Erythroblast (primary cell): Measurements from ENCODE around the gene YBX1.
"Not testable (repeated sequence)": the region's sequence is repeated elsewhere in the genome, so short reads cannot be mapped to it uniquely, and the experiment has no call there.

Source experiments
- DNase-seq, 2 experiments: peaks; one replicate each; lab custom pipeline; 2025; lab: John Stamatoyannopoulos, UW
- GATA1 ChIP-seq: IDR thresholded peaks from 2 replicates; pipeline ENCODE4 v1.6.1; 2011; ENCODE audit warnings: low read depth, mild to moderate bottlenecking, control low read depth, low read length, moderate library complexity
- POLR2A ChIP-seq: IDR thresholded peaks from 2 replicates; pipeline ENCODE4 v1.6.1; 2011; ENCODE audit warnings: mild to moderate bottlenecking, low read length

Gene YBX1

DNA sequence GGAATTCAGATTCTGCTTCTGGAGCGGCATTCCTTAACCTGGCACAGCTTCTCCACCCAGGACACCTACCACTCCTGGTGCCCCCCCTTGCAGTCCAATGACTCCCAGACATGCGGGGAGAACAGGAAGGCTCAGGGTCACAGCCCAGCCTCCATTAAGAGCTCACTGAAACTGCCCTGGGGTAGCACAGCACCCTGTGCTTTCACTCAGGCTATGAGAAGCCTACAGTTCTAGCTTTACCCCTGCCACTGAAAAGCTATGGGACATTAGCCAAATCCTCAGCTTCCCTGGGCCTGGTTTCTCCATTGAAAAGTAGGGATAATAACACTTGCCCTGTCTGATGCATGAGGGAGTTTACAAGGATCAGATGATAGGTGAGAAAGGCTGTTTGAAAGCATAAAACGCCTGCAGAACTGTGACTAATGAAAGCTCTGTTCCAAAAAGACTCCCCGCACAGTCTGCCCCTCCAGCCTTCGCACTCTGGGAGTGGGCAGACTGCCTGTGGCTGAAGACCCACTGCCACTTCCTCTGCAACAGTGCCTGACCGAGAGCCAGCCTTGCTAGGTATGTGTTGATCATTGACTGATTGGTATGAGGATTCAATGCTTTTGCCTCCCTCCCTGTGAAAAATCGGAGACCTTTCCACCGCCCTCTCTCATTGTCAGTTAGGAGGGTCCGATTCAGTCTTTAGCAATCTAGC is 60.5 kb downstream of the YBX1 start:
- TF ChIP-seq POLR2A: no peak
- TF ChIP-seq GATA1: no peak
- no peak for DNase-seq

GRCh38 chr1:42743317-42744147 is 61.3 kb downstream of the YBX1 start:
- no peak for DNase-seq
- no peak for TF ChIP-seq POLR2A

DNA sequence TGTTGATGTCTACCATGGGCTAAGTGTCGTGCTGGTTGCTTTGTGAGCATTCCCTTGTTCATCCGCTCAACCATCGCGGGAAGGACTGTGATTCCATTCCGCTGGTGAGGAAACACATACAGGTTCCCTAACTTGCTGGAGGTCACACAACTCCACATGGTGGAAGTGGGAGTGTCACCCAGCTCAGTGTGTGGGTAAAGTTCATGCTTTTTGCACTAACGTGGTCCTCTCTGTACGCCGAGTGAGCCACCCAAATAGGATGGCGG is 61.9 kb downstream of the YBX1 start:
- TF ChIP-seq POLR2A: no peak
- no peak for TF ChIP-seq GATA1
- DNase-seq: no peak

GRCh38 chr1:42745851-42746250 is 63.6 kb downstream of the YBX1 start:
- no peak for DNase-seq
- TF ChIP-seq POLR2A: no peak
- TF ChIP-seq GATA1: no peak

DNA sequence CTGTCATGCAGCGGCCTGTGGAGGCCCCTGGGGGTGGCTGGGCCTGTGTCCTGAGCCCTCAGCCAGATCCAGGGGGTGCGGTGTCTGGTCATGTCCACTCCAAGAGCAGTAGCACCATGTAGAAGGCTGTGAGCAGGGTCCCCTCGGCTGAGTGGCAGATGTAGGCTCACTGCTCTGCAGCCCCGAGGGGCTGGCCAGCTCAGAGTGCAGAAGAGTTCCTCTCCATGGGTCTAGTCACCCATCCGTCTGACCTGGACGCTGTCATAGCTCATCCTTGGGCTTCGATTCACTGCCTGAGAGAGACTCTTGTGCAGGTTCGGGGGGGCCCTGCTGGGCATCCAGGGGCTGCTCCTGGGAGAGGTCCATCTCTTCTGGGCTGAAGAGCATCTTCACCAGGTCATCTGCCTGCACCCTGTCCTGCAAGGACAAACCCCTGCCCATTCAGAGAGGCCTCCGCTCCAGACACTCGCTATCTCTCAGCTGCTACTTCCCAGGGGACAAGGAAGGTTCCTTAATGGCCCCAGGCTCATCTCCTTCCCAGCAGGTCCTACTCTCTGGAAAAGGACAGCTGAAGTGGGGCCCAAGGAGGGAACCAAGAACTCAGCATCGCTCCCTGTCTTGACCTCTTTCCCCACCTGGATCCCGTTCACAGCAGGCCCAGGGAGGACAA is 64.4 kb downstream of the YBX1 start:
- no peak for DNase-seq

DNA sequence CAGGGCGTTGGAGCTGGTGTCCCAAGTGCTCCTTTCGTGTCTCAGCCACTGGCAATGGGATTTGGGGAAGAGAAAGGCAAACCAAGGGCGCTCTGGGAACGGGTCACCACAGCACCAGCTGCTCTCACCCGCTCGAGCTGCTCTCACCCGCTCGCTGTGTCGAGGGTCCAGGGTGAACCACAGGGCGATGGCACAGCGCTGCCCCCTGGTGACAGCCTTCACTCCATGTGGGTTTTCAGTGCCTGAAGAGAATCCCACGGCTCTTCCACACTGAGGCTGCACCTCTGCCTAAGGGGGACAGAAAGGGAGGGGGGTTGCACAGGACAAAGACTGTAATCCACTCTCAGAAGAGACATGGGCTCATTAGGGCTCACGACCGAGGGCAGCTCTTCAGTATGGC is 64.9 kb downstream of the YBX1 start:
- TF ChIP-seq GATA1: no peak
- peak; percentile 26 to 62 for DNase-seq

More for the DNA sequence above, 64.4 kb downstream of the YBX1 start:
- no peak for TF ChIP-seq POLR2A
- TF ChIP-seq GATA1: no peak

DNA sequence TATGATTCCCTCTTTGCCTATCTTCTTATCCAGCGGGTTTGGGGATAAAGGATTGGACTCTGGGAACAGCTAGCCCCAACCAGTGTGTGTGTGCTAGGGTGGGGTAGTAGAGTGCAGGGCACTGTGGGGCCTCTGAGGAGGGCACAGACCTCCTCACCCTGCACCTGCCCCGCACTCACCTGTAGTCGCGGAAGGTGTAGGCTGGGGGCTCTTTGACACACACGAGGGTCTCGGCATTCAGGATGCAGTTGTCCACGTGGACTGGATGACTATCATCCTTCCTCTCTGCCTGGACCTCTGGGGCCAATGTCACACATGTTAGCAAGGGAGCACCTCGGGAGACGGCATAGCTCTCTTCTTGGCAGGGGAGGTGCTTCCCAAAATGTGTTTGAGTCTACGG is 65.8 kb downstream of the YBX1 start:
- no peak for DNase-seq
- no peak for TF ChIP-seq POLR2A
- no peak for TF ChIP-seq GATA1

- TF ChIP-seq GATA1 (no peak), POLR2A (no peak)
- no peak for DNase-seq
Observed at GRCh38 chr1:42748461-42749410, 66.5 kb downstream of the YBX1 start.

GRCh38 chr1:42750041-42750440 is 67.8 kb downstream of the YBX1 start:
- no peak for DNase-seq
- no peak for TF ChIP-seq GATA1
- no peak for TF ChIP-seq POLR2A

DNA sequence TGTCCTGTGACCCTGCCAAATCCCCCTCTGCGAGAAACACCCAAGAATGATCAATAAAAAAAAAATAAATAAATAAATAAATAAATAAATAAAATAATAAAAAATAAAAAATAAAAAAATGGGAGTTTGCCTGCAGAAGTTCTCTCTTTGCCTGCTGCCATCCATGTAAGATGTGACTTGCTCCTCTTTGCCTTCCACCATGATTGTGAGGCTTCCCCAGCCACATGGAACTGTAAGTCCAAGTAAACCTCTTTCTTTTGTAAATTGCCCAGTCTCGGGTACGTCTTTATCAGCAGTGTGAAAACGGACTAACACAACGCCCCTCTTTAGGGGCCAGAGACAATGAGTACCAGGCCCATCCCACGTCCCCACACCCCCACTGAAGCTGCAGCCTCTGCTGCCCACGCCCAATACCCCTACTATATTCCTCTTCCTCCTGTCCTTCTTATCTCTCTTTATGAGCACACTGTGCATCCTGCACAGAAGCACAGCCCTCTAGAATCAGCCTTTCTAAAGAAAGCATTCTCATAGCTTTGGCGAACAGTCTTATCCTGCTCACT is 69.4 kb downstream of the YBX1 start:
- DNase-seq: not testable (repeated sequence)

- no peak for DNase-seq
- TF ChIP-seq GATA1: no peak
- TF ChIP-seq POLR2A: no peak
Observed at GRCh38 chr1:42752284-42752683, 70.1 kb downstream of the YBX1 start.

- no peak for DNase-seq
- TF ChIP-seq POLR2A: no peak
- no peak for TF ChIP-seq GATA1
Observed at GRCh38 chr1:42753070-42753469, 70.9 kb downstream of the YBX1 start.
